Activated CD8-positive, alpha-beta memory T cell treated with anti-CD3 and anti-CD28 coated beads for 1 hour (primary cell): ENCODE data around the gene EIF4EBP2.

ENCODE experiments used
- DNase-seq, 2 donors: peaks; one replicate each; pipeline ENCODE4 v3.0.0-alpha.2; 2020; ENCODE audit warnings: low read depth in 1 of 2; ENCODE audit errors: extremely low read depth in 1 of 2

Gene EIF4EBP2, protein sequence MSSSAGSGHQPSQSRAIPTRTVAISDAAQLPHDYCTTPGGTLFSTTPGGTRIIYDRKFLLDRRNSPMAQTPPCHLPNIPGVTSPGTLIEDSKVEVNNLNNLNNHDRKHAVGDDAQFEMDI

GRCh38 chr10:70404036-70404786 lies at the start of gene EIF4EBP2:
EIF4EBP2 (plus strand) TSS chr10:70404145; CDS start chr10:70404402, 257 bp downstream.
- peak; percentile 91 to 99 for DNase-seq

- DNase-seq: no peak
Measured at GRCh38 chr10:70354556-70354955, 49.4 kb upstream of the EIF4EBP2 start.

DNA sequence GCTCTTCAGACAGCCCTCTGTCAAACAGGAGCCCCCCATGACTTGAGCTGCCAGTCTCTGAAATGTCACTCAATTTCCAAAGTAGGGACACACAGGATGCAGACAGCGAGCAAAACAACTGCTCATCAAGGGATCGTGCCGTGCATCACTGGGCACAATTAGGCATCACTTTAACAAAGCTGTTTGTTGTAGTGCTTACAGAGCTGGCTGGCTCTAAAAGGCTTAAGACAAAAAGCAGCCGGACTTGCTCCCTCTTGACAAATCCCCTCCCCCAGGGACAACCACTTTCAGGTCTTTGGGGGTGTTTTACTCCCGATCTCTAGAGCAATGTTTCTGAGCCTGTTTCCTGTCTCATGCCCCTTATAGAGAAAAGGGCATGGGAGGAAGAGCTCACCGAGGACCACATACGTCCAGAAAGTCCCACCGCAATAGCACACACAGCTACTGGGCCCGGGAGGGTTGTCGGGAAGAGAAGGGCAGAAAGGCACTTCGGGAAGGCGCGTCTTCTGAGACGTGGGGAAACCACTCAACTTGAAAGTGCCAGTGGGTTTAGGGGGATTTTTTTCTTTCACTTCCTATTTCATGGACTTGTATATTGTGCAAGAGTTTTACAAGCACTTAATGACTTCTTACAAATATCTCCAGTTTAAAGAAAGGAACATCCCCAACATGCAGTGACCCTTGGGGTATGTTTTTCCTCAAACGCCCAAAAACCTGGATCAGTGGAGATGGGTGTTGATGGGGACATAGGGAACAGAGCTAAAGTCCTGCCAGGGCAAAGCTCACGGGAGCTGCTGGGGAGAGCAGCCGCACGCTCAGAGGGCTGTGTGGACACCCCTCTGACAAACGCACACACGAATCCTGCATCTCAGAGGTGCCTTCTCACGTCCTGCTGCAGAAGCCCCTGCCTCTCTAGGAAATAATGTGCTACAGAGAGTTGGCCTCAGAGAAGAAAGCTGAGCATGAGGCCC lies 48.6 kb upstream of the EIF4EBP2 start:
- DNase-seq: no peak

- DNase-seq: no peak
Measured at GRCh38 chr10:70357565-70357964, 46.4 kb upstream of the EIF4EBP2 start.

- no peak for DNase-seq
Measured at GRCh38 chr10:70358446-70358845, 45.5 kb upstream of the EIF4EBP2 start.

GRCh38 chr10:70359017-70359550 lies 44.9 kb upstream of the EIF4EBP2 start:
- DNase-seq: no peak

- DNase-seq: no peak
Measured at GRCh38 chr10:70360215-70360614, 43.7 kb upstream of the EIF4EBP2 start.

DNA sequence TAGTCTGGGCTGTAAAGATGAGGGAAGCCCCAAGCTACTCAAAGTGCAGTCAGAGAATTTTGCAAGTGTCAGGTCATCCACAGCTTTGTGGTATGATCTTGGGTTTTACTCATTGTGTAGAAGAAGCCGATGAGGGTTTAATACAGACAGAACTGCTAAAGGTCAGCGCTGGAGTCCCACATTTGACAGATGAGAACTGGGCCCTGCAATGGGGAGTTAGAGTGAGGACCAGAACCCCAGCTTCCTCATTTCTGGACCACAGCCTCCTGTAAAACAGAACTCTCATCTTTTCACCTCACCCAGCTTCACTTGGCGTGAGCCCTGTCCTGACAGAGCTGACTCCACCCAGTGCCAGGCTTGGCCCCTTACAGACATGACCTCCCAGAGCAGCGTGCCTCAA lies 41.6 kb upstream of the EIF4EBP2 start:
- DNase-seq: no peak

DNA sequence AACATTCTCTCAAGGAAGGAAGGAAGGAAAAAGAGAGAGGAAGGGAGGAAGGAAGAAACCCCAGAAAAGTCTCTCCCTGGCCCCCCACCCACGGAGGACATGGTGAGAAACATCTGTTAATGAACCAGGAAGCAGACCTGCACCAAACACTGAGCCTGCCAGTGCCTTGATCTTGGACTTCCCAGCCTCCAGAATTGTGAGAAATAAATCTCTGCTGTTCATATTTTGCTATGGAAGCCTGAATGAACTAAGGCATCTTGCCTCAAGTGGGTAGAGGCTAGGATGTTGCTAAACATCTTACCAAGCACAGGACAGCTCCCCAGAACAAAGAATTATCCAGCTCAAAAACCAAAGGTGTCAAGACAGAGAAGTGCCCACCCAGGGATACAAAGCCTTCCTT lies 40.7 kb upstream of the EIF4EBP2 start:
- no peak for DNase-seq

DNA sequence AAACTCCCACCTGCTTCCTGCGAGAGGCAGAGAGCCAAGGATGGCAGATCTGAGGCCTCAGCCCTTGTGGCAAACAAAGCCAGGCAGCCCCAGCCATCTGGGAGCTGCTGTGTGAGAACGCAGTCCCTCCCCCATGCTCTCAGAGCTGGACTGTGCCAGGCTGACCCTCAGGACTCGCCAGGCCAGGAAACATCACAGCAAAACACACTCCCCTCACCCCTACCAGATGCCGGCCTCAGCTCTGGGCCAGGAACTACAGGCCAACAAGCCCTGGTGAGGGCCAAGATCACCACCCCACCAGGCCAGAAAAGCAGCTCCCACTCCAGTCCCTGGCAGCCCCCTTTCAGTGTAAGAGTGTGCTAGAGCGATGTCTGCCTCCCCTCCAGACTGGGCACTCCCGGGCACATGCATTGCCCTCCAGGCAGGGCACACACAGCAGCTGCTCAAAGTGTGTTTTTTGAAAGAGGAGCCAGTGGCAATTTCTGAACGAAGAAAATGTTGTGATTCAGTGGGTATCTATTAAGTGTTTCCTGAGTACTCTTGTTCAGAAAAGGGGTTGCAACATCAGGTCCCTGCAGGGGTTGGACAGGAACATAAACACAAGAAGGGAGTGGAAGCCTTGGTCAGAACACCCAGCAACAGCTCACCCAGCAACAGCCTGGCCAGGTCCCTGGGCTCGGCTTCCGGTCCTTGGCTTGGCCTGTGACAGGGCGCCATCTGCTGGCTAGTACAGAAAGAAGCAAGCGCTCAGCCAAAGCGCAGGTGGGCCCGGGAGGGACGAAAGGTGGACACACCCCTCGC lies 39.8 kb upstream of the EIF4EBP2 start:
- peak; percentile 50 to 73 for DNase-seq

GRCh38 chr10:70364772-70365091 lies 39.2 kb upstream of the EIF4EBP2 start:
- DNase-seq: no peak

GRCh38 chr10:70367195-70367796 lies 36.6 kb upstream of the EIF4EBP2 start:
- DNase-seq: no peak

- DNase-seq: no peak
Measured at GRCh38 chr10:70368774-70369482, 35.0 kb upstream of the EIF4EBP2 start.

GRCh38 chr10:70369498-70370018 lies 34.4 kb upstream of the EIF4EBP2 start:
- no peak for DNase-seq

DNA sequence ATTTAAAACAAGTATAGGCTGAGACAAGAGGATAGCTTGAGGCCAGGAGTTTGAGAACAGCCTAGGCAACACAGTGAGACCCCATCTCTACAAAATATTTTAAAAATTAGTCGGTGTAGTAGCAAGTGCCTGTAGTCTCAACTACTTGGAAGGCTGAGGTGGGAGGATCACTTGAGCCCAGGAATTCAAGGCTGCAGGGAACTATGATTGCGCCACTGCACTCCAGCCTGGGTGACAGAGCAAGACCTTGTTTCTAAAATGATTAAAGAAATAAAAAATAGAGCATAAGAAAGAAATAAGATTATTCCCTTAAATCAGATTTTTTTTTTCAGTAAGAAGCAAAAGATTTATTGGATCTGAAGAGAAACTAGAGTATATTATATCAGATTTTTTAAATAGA lies 33.2 kb upstream of the EIF4EBP2 start:
- no peak for DNase-seq

DNA sequence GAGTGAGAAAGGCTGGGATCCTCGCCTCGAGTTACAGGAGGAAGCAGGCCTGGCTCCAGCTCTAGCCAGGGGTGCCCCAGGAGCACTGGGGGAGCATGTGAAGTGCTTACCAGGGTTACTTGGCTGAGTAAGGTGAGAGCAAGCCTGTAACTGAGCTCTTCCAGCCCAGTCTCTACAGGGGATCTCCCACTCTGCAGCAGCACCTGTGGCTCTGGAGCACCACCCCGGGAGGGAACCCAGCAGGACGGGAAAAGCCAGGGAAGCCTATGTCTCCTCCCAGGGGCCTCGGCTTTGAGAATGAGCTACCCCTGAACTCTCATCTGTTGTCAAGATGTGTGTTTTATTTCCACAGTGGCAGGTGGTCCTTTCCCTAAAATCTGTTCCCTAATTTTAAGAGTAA lies 32.1 kb upstream of the EIF4EBP2 start:
- DNase-seq: no peak

DNA sequence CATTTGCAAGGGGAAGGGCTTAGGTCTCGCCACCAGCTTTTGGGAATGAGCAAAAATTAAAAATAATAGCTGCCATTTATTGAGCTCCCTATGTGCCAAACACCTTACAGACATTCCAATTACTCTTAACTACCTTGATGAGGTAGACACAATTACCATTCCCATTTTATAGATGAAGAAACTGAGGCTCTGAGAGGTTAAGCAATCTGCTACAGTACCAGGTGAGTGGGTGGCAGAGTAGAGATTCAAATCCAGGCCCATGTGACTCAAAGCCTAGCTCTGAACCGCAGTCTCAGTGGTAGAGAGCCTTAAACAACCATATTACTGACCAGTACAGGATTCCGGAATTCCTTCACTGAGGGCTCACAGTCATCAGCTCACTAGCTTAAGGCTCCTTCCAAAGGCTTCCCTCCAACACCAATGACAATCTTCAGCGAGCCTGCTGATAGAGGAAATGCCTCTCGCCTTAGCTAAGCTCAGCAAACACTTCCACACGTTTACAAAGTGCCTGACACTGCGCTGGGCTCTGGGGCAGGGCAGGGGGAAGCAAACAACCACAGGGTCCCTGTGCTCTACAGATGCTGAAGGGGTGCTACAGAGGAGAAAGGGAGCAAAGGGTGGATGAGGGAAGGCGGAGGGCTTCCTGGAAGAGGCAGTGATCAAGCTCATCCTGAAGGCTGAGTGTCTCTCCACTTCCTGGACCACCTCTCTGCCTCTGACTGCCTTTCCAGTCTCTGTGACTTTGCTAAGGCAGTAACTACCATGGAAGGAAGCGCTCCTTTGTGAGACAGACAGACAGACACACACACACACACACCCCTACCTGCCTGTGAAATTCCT lies 28.9 kb upstream of the EIF4EBP2 start:
- no peak for DNase-seq
